NB4 (cell line): Measurements from ENCODE around the gene UFSP2.

Experiments used
- DNase-seq: peaks from one replicate; pipeline ENCODE4 v3.0.0; 2010; ENCODE audit warnings: low read depth
- H3K4me3 ChIP-seq: one replicate; pipeline ENCODE4 v1.5.1; 2011; ENCODE audit warnings: mild to moderate bottlenecking, low read depth, low read length, moderate library complexity
- MYC ChIP-seq: IDR thresholded peaks from 2 replicates; pipeline ENCODE4 v1.6.1; 2011; ENCODE audit warnings: low read depth, low read length
- POLR2A ChIP-seq: IDR thresholded peaks from 2 replicates; pipeline ENCODE4 v1.6.1; 2011; ENCODE audit warnings: mild to moderate bottlenecking; ENCODE audit not compliant: insufficient read length; ENCODE audit errors: extremely low read depth
- TF ChIP-seq, protein P1 (sequence below): IDR thresholded peaks from 2 replicates; pipeline ENCODE4 v1.6.1; 2011; ENCODE audit warnings: low read depth, low read length
- TF ChIP-seq, protein P2 (sequence below): IDR thresholded peaks from one replicate; pipeline ENCODE4 v1.5.1; 2012; ENCODE audit warnings: low read depth, low read length

Gene UFSP2

GRCh38 chr4:185395956-185396723 lies 29.6 kb downstream of the UFSP2 start:
- peak overlapping the region; percentile 88 for H3K4me3 ChIP-seq
- TF ChIP-seq, protein P1, sequence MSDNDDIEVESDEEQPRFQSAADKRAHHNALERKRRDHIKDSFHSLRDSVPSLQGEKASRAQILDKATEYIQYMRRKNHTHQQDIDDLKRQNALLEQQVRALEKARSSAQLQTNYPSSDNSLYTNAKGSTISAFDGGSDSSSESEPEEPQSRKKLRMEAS, result peak; percentile 92
- TF ChIP-seq POLR2A (peak; percentile 33), MYC (peak; percentile 54)
- TF ChIP-seq, protein P2, sequence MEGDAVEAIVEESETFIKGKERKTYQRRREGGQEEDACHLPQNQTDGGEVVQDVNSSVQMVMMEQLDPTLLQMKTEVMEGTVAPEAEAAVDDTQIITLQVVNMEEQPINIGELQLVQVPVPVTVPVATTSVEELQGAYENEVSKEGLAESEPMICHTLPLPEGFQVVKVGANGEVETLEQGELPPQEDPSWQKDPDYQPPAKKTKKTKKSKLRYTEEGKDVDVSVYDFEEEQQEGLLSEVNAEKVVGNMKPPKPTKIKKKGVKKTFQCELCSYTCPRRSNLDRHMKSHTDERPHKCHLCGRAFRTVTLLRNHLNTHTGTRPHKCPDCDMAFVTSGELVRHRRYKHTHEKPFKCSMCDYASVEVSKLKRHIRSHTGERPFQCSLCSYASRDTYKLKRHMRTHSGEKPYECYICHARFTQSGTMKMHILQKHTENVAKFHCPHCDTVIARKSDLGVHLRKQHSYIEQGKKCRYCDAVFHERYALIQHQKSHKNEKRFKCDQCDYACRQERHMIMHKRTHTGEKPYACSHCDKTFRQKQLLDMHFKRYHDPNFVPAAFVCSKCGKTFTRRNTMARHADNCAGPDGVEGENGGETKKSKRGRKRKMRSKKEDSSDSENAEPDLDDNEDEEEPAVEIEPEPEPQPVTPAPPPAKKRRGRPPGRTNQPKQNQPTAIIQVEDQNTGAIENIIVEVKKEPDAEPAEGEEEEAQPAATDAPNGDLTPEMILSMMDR, result no peak
- DNase-seq, result peak; percentile 95

- peak; percentile 21 for DNase-seq
- H3K4me3 ChIP-seq, result peak within 1 kb of the TSS; percentile 88
- TF ChIP-seq, protein P1, result peak; percentile 64
- TF ChIP-seq MYC, result no peak
- TF ChIP-seq, protein P2, result no peak
These were observed 30.4 kb downstream of the UFSP2 start, which contains the start of gene LRP2BP for GRCh38 chr4:185395238-185395955. LRP2BP (minus strand) TSS chr4:185395924; CDS start chr4:185378186, 17,738 bp downstream.

DNA sequence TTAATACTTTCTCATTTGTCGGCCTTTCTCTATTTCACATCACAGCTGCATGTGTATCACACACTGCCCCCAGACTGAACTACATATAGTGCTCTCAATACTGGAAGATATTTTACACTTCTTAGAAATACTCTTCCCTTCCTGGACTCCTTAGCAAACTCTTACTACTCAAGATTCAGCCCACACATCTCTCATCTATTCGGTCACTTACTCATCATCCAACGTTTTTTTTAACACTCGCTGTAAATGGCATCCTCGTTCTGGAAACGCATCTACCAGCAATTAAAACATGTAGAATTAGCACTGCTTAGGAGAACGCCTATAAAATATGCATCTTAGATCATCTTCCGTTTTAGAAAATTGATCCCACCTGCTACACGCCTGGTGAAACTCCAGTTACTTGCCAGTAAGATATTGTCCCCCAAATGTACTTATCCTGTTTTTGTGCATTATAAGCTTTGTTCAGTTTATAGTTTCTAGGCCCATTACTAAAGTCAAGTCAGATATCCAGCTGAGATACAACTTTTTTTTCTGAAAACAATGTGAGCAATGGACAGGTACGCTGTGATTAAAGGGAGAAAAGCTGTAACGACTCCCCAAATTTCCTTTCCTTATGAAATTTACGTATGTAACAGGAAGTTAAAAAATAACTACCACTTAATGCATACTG lies 31.1 kb downstream of the UFSP2 start:
- DNase-seq, result peak; percentile 10
- H3K4me3 ChIP-seq, result peak overlapping the region; percentile 88
- TF ChIP-seq POLR2A, result no peak
- TF ChIP-seq, protein P1, result no peak
- TF ChIP-seq, protein P2, result no peak
- no peak for TF ChIP-seq MYC

DNA sequence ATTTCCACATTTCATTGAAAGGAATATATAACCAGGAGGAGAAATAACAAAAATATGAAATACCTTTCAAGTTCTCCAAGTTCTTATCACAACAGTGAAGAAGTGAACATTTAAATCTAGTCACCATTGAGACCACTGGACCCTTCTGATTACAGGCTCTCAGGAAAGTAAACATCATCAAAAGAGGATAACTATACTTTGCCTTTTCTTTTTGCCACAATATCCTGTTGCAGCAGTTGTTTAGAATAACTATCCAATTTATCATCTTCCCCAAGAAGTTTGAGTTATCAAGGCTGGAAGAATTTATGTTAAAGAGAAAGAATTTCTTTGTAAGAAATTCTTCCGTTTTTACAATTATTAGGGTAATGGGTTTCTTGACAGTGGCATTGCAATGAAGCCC lies 33.6 kb downstream of the UFSP2 start:
- TF ChIP-seq POLR2A, result no peak
- TF ChIP-seq MYC, result no peak
- TF ChIP-seq, protein P2, result no peak
- TF ChIP-seq, protein P1, result no peak
- no peak overlapping the region for H3K4me3 ChIP-seq
- no peak for DNase-seq

DNA sequence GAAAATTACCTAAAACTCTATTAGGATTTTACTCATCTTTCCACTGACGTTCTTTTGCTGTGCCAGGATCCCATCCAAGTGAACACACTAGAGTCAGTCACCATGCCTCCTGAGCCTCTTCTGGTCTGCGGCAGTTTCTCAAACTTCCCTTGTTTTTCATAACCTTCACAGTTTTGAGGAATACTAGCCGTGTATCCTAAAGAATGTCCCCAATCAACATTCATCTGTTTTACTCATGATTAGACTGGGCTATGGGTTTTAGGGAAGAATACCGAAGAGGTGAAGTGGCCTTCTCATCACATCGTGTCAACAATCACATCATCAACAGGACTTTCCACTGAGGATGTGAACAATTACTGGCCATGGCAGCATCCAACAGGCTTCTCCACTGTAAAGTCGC lies 34.8 kb downstream of the UFSP2 start:
- H3K4me3 ChIP-seq, result no peak overlapping the region
- no peak for TF ChIP-seq MYC
- TF ChIP-seq POLR2A, result no peak
- TF ChIP-seq, protein P2, result no peak
- TF ChIP-seq, protein P1, result no peak
- no peak for DNase-seq
